HepG2 (cell line): ENCODE results near the gene ADCY9. TPM values are rescaled to one million over a fixed set of nuclear protein-coding genes. Genes with fewer than 3 reads are reported as not detected.

Source experiments
- CBX2 ChIP-seq, 2 experiments: fragments of 200-600 bp in 1 of 2; sonication (generic); formaldehyde crosslinking in 1 of 2; IDR thresholded peaks; 2 replicates each; pipeline versions ENCODE4 v1.7.0 to v1.8.1; 2018 to 2022; ENCODE audit warnings: low read depth in 2 of 2, low read length in 1 of 2, mild to moderate bottlenecking in 1 of 2, missing genetic modification reagents in 1 of 2
- CSRNP2 ChIP-seq: sonication (generic); formaldehyde crosslinking; conservative IDR thresholded peaks from 2 replicates; pipeline ENCODE4 v1.8.0; 2022; ENCODE audit warnings: low read depth, missing genetic modification reagents
- GLMP ChIP-seq: sonication (generic); formaldehyde crosslinking; IDR thresholded peaks from 2 replicates; pipeline ENCODE4 v1.9.0; 2021; ENCODE audit warnings: missing genetic modification reagents, mild to moderate bottlenecking, borderline replicate concordance
- MLXIP ChIP-seq: sonication (generic); formaldehyde crosslinking; IDR thresholded peaks from 2 replicates; pipeline ENCODE4 v1.9.0; 2021; ENCODE audit warnings: missing genetic modification reagents, borderline replicate concordance
- NONO ChIP-seq, 2 experiments: fragments of 450-650 bp in 1 of 2; sonication (generic) in 1 of 2; formaldehyde crosslinking in 1 of 2; IDR thresholded peaks in 1 of 2; conservative IDR thresholded peaks in 1 of 2; 2 replicates each; pipeline versions ENCODE4 v1.6.1 to v1.8.0; 2017 to 2022; ENCODE audit warnings: mild to moderate bottlenecking in 1 of 2, missing genetic modification reagents in 1 of 2, moderate library complexity in 1 of 2
- POLR2A ChIP-seq, 2 experiments: IDR thresholded peaks; 2 replicates each; pipeline ENCODE4 v1.6.1; 2011; ENCODE audit warnings: low read depth in 2 of 2, low read length in 2 of 2, mild to moderate bottlenecking in 1 of 2, moderate library complexity in 1 of 2; ENCODE audit not compliant: insufficient read depth in 1 of 2
- SRSF4 ChIP-seq: fragments of 200-400 bp; formaldehyde crosslinking; IDR thresholded peaks from one replicate; pipeline ENCODE4 v1.6.1; 2018; ENCODE audit warnings: mild to moderate bottlenecking, low read depth, low read length, moderate library complexity; ENCODE audit not compliant: poor library complexity, severe bottlenecking
- TCF7 ChIP-seq: sonication (generic); IDR thresholded peaks from 2 replicates; pipeline ENCODE4 v1.6.1; 2016; ENCODE audit warnings: antibody characterized with exemption, low read depth
- ZFP62 ChIP-seq: sonication (generic); formaldehyde crosslinking; IDR thresholded peaks from 2 replicates; pipeline ENCODE4 v1.4.0; 2020; ENCODE audit warnings: missing genetic modification reagents
- ZFP82 ChIP-seq: sonication (generic); formaldehyde crosslinking; IDR thresholded peaks from 2 replicates; pipeline ENCODE4 v1.5.1; 2020; ENCODE audit warnings: mild to moderate bottlenecking, missing genetic modification reagents, borderline replicate concordance
- ZMYM3 ChIP-seq: sonication (generic); formaldehyde crosslinking; IDR thresholded peaks from 2 replicates; pipeline ENCODE4 v1.5.1; 2020; ENCODE audit warnings: mild to moderate bottlenecking, missing genetic modification reagents
- ZNF230 ChIP-seq: sonication (generic); formaldehyde crosslinking; IDR thresholded peaks from 2 replicates; pipeline ENCODE4 v1.4.0; 2020; ENCODE audit warnings: mild to moderate bottlenecking, missing genetic modification reagents
- ZNF276 ChIP-seq: sonication (generic); formaldehyde crosslinking; IDR thresholded peaks from 2 replicates; pipeline ENCODE4 v1.4.0; 2020; ENCODE audit warnings: mild to moderate bottlenecking, low read depth, missing genetic modification reagents
- ZNF512 ChIP-seq: sonication (generic); formaldehyde crosslinking; IDR thresholded peaks from 2 replicates; pipeline ENCODE4 v1.4.0; 2020; ENCODE audit warnings: mild to moderate bottlenecking, missing genetic modification reagents
- ZNF547 ChIP-seq: sonication (generic); formaldehyde crosslinking; IDR thresholded peaks from 2 replicates; pipeline ENCODE4 v1.5.1; 2020; ENCODE audit warnings: mild to moderate bottlenecking, missing genetic modification reagents
- ZNF746 ChIP-seq: sonication (generic); formaldehyde crosslinking; IDR thresholded peaks from 2 replicates; pipeline ENCODE4 v1.8.0; 2022; ENCODE audit warnings: mild to moderate bottlenecking, missing genetic modification reagents
- ZNF841 ChIP-seq: sonication (generic); formaldehyde crosslinking; IDR thresholded peaks from 2 replicates; pipeline ENCODE4 v1.8.1; 2023; ENCODE audit warnings: missing genetic modification reagents, borderline replicate concordance
- ZSCAN21 ChIP-seq: sonication (generic); formaldehyde crosslinking; IDR thresholded peaks from 2 replicates; pipeline ENCODE4 v1.8.0; 2022; ENCODE audit warnings: mild to moderate bottlenecking, missing genetic modification reagents, moderate library complexity, borderline replicate concordance
- polyA plus RNA-seq, 8 experiments: library from polyadenylated mRNA; depleted of rRNA in 3 of 8; stranded (reverse) in 7 of 8; unstranded in 1 of 8; fragments of >200 nt; fragmentation: Illumina TruSeq in 4 of 8; extraction: Trizol in 4 of 8; gene quantifications; 2 replicates each; pipeline versions ENCODE4 v1.2.1 to v1.2.3, GENCODE V29; 2011 to 2016; ENCODE audit warnings: low read depth in 4 of 8, missing spikeins in 1 of 8, mixed read lengths in 1 of 8; ENCODE audit not compliant: insufficient read depth in 1 of 8
- total RNA-seq, 5 experiments: library from RNA; depleted of rRNA; stranded (reverse); fragments of >200 nt; fragmentation: Illumina TruSeq; extraction: Trizol; gene quantifications; 2 replicates each; pipeline ENCODE4 v1.2.3, GENCODE V29; 2016; ENCODE audit warnings: low read depth in 1 of 5

Gene ADCY9
- total and polyA plus RNA-seq, 2 of the 13 experiments (the other 11 are each of a cell fraction or from before 2014, with no cell fraction given), result 11.2 to 13.9 TPM

GRCh38 chr16:4113358-4114256 lies 2.6 kb downstream of the ADCY9 start (continued):
- no peak for TF ChIP-seq MLXIP (CRISPR knock-in tag)
- TF ChIP-seq ZNF230 (CRISPR knock-in tag), result no peak
- no peak for TF ChIP-seq ZNF746
- no peak for TF ChIP-seq ZNF512 (CRISPR knock-in tag)
- TF ChIP-seq GLMP (CRISPR knock-in tag), result no peak
- peak; percentile 43; the same call in 1 of the 2 replicates for TF ChIP-seq ZMYM3 (CRISPR knock-in tag)
- no peak for TF ChIP-seq ZNF841 (CRISPR knock-in tag)
- no peak for TF ChIP-seq NONO (IDR thresholded peaks at IDR 0.05)
- no peak for TF ChIP-seq NONO (CRISPR knock-in tag; conservative IDR thresholded peaks at IDR 0.05)
- peak; percentile 54; the same call in 1 of the 2 replicates for TF ChIP-seq ZSCAN21 (CRISPR knock-in tag)
- no peak for TF ChIP-seq ZNF276 (CRISPR knock-in tag)
- no peak for TF ChIP-seq SRSF4
- TF ChIP-seq TCF7, result no peak
- TF ChIP-seq ZFP82 (CRISPR knock-in tag), result no peak
- no peak for TF ChIP-seq ZNF547 (CRISPR knock-in tag)
- TF ChIP-seq ZFP62 (CRISPR knock-in tag), result no peak
- TF ChIP-seq POLR2A (IDR thresholded peaks at IDR 0.05; ENCODE audit: insufficient read depth in 1 of 2, low read depth in 2 of 2, low read length in 2 of 2), result peak in 1 of 2 experiments; percentile 48; a peak in 1 of 4 replicates
- no peak for TF ChIP-seq CSRNP2 (CRISPR knock-in tag)
- no peak for TF ChIP-seq CBX2 (IDR thresholded peaks at IDR 0.05; ENCODE audit: low read depth, low read length)
- no peak for TF ChIP-seq CBX2 (CRISPR knock-in tag; IDR thresholded peaks at IDR 0.05; ENCODE audit: low read depth)
